Endodermal cell (in vitro differentiated cells): ENCODE results near the gene TNRC18. TPM values are rescaled to one million over a fixed set of nuclear protein-coding genes. Genes with fewer than 3 reads are reported as not detected.

ENCODE experiments used
- DNase-seq: peaks from one replicate; pipeline ENCODE4 v3.0.0-alpha.2; 2017
- H3K27ac ChIP-seq: 2 replicates; pipeline ENCODE4 v1.5.1; 2013; ENCODE audit warnings: mild to moderate bottlenecking, low read depth, low read length, moderate library complexity
- H3K27me3 ChIP-seq: 2 replicates; pipeline ENCODE4 v1.6.1; 2013; ENCODE audit warnings: mild to moderate bottlenecking, low read length, moderate library complexity; ENCODE audit not compliant: insufficient read depth, control insufficient read depth, poor library complexity, severe bottlenecking
- H3K36me3 ChIP-seq: 2 replicates; pipeline ENCODE4 v1.7.0; 2013; ENCODE audit warnings: mild to moderate bottlenecking, low read length, moderate library complexity; ENCODE audit not compliant: control insufficient read depth, insufficient read depth
- H3K4me1 ChIP-seq: one replicate; pipeline ENCODE4 v1.7.0; 2013; ENCODE audit warnings: low read length; ENCODE audit not compliant: control insufficient read depth, insufficient read depth
- H3K4me3 ChIP-seq: 2 replicates; pipeline ENCODE4 v1.5.1; 2013; ENCODE audit warnings: mild to moderate bottlenecking, low read length, moderate library complexity
- H3K9ac ChIP-seq: 2 replicates; pipeline ENCODE4 v1.6.1; 2013; ENCODE audit warnings: mild to moderate bottlenecking, low read length, moderate library complexity; ENCODE audit not compliant: poor library complexity, severe bottlenecking; ENCODE audit errors: extremely low read depth
- H3K9me3 ChIP-seq: 2 replicates; pipeline ENCODE4 v1.6.1; 2013; ENCODE audit warnings: mild to moderate bottlenecking, low read length, moderate library complexity; ENCODE audit not compliant: control insufficient read depth
- H3K27ac Mint-ChIP-seq: 2 replicates; pipeline ENCODE4 v1.8.0; 2020; ENCODE audit warnings: mixed read lengths
- H3K27me3 Mint-ChIP-seq: 2 replicates; pipeline ENCODE4 v1.8.0; 2021; ENCODE audit warnings: mild to moderate bottlenecking, mixed read lengths; ENCODE audit not compliant: insufficient read depth
- H3K36me3 Mint-ChIP-seq: 2 replicates; pipeline ENCODE4 v1.8.0; 2020; ENCODE audit warnings: low read depth, mixed read lengths
- H3K4me1 Mint-ChIP-seq: 2 replicates; pipeline ENCODE4 v1.8.0; 2020; ENCODE audit warnings: mixed read lengths
- H3K4me3 Mint-ChIP-seq: 2 replicates; pipeline ENCODE4 v1.8.0; 2020; ENCODE audit warnings: mild to moderate bottlenecking, moderate library complexity, mixed read lengths
- H3K9me3 Mint-ChIP-seq: 2 replicates; pipeline ENCODE4 v1.8.0; 2020; ENCODE audit warnings: mild to moderate bottlenecking, mixed read lengths
- WGBS, 2 experiments: methylation state at CpG; one replicate each; pipeline versions ENCODE4 v1.1.5 to v1.1.7; 2013; ENCODE audit warnings: missing lambda C conversion rate in 2 of 2, mixed read lengths in 1 of 2; ENCODE audit not compliant: insufficient coverage in 1 of 2, insufficient read length in 1 of 2; 5-methylcytosine and 5-hydroxymethylcytosine counted together
- total RNA-seq, 2 donors: library from RNA; stranded (reverse); fragmentation: NEBNext Ultra II Directional in 1 of 2; extraction: Animal tissue kit (Norgen Biotek cat#: 25700) in 1 of 2; gene quantifications; 2 replicates in 1 of 2; 3 replicates in 1 of 2; pipeline ENCODE4 v1.2.1, GENCODE V29; 2021
- TF ChIP-seq, protein P1 (sequence below): fragments of 200-600 bp; sonication (generic); conservative IDR thresholded peaks from 2 replicates; pipeline ENCODE4 v1.5.0; 2021; ENCODE audit warnings: antibody characterized with exemption, mild to moderate bottlenecking

TNRC18 gene
- total RNA-seq, 2 donors from 2014 or later, result 103 to 136 TPM

DNA sequence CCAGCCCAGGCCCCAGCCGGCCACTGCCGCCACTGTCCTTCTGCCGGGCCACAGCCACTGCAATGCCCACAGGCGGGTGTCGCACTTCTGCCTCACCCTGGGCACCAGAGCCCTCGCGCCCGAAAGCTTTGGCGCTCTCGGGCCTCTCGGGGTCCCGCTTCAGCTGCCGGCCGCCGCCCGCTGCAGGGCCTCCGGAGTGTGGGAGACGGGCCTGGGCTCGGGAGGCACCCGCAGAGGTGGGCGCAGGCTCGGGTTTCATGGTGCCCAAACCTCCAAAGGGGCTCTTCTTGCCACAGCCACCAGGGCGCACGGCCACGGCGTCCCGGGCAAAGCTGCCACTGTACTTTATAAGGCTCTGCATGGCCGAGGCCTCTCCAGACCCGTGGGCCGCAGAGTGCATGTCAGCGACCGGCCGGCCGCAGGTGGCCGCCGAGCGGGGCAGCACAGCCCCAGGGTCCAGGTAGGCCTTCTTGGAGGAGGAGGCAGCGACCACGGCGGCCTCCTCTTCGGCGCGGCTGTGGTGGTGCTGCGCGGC is 35.9 kb downstream of the TNRC18 start:
- Mint-ChIP-seq H3K27me3 (no peaks in the 10 kb centered on the region), H3K36me3 (peaks cover 40% of the 10 kb centered on the region), H3K27ac (no peak overlapping the region), H3K9me3 (no peaks in the 10 kb centered on the region), H3K4me3 (no peak overlapping the region), H3K4me1 (peaks cover 15% of the 10 kb centered on the region)
- no peaks in the 10 kb centered on the region for H3K27me3 ChIP-seq
- peaks cover 7% of the 10 kb centered on the region for H3K4me1 ChIP-seq
- peaks cover 55% of the 10 kb centered on the region for H3K36me3 ChIP-seq
- H3K9ac ChIP-seq, result no peak overlapping the region
- no peaks in the 10 kb centered on the region for H3K9me3 ChIP-seq
- no peak overlapping the region for H3K27ac ChIP-seq
- TF ChIP-seq, protein P1, sequence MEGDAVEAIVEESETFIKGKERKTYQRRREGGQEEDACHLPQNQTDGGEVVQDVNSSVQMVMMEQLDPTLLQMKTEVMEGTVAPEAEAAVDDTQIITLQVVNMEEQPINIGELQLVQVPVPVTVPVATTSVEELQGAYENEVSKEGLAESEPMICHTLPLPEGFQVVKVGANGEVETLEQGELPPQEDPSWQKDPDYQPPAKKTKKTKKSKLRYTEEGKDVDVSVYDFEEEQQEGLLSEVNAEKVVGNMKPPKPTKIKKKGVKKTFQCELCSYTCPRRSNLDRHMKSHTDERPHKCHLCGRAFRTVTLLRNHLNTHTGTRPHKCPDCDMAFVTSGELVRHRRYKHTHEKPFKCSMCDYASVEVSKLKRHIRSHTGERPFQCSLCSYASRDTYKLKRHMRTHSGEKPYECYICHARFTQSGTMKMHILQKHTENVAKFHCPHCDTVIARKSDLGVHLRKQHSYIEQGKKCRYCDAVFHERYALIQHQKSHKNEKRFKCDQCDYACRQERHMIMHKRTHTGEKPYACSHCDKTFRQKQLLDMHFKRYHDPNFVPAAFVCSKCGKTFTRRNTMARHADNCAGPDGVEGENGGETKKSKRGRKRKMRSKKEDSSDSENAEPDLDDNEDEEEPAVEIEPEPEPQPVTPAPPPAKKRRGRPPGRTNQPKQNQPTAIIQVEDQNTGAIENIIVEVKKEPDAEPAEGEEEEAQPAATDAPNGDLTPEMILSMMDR, result no peak
- DNase-seq, result peak; percentile 61
- no peak overlapping the region for H3K4me3 ChIP-seq
- 97% methylated on average over 22 to 45 of the region's 45 CpGs for WGBS, 2 experiments

DNA sequence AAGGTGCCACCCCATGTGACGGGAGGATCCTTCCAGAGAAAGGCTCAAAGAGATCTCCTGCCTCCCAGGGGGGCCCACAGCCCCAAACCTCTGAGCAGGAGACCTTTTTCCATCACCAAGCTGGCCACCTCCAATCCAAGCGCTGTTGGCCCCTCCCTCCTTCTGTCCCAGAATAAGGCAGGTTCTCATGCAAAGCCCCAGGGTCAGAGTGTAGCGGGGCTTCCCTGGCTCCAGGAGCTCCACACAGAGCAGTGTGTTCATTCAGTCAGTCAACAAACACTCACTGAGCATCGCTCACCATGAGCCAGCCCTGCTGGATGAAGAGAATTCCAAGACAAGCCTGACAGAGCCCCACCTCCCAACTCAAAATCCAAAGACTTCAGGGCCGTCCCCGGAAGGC is 39.0 kb downstream of the TNRC18 start:
- no peak for DNase-seq
- Histone ChIP-seq H3K36me3 (peaks cover 55% of the 10 kb centered on the region), H3K4me3 (no peak overlapping the region), H3K27ac (no peak overlapping the region), H3K9ac (no peak overlapping the region), H3K27me3 (no peaks in the 10 kb centered on the region), H3K4me1 (peaks cover 7% of the 10 kb centered on the region), H3K9me3 (no peaks in the 10 kb centered on the region)
- H3K27me3 Mint-ChIP-seq, result no peaks in the 10 kb centered on the region
- H3K4me3 Mint-ChIP-seq, result no peak overlapping the region
- peaks cover 17% of the 10 kb centered on the region for H3K4me1 Mint-ChIP-seq
- TF ChIP-seq, protein P1, result no peak
- no peaks in the 10 kb centered on the region for H3K9me3 Mint-ChIP-seq
- peak overlapping the region; percentile 33 for H3K27ac Mint-ChIP-seq
- peaks cover 33% of the 10 kb centered on the region for H3K36me3 Mint-ChIP-seq
- WGBS, 2 experiments, result 74 to 81% methylated on average over 5 to 6 of the region's 6 CpGs

DNA sequence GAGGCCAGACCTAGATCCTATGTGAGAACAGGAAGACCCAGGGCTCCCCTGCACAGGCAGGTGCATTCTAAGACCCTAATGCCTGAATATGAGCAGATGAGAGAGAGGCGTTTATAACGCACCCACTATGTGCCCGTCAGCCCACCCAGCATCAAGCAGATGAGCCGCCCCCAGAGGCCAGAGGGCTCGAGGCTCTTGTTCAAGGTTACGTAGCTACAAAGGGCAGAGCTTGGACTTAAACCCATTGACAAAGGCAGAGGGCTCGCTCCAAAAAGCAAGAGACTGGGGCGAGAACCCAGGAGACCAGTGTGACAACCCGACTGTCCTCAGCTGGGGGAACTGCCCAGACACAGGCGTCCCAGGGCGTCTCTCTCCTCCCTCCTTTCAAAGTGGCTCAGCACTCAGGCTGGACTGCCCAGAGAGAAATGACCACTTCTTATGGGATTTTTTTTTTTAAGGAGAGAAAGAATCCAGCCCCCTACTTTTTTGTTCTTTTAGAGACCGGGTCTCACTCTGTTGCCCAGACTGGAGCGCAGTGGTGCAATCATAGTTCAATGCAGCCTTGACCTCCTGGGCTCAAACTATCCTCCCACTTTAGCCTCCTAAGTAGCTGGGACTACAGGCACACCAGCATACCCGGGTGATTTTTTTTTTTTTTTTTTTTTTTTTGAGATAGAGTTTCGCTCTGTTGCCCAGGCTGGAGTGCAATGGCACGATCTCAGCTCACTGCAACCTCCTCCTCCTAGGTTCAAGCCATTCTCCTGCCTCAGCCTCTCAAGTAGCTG is 40.1 kb downstream of the TNRC18 start:
- no peak overlapping the region for H3K4me3 ChIP-seq
- Mint-ChIP-seq H3K27ac (peak overlapping the region; percentile 19), H3K4me3 (no peak overlapping the region), H3K27me3 (no peaks in the 10 kb centered on the region), H3K36me3 (peaks cover 31% of the 10 kb centered on the region), H3K9me3 (no peaks in the 10 kb centered on the region), H3K4me1 (peaks cover 17% of the 10 kb centered on the region)
- WGBS, 2 experiments, result 89 to 93% methylated on average over 12 to 15 of the region's 16 CpGs
- H3K36me3 ChIP-seq, result peaks cover 60% of the 10 kb centered on the region
- no peak overlapping the region for H3K9ac ChIP-seq
- H3K27ac ChIP-seq, result peak overlapping the region; percentile 44
- no peaks in the 10 kb centered on the region for H3K27me3 ChIP-seq
- H3K9me3 ChIP-seq, result no peaks in the 10 kb centered on the region
- H3K4me1 ChIP-seq, result peaks cover 7% of the 10 kb centered on the region
- TF ChIP-seq, protein P1, result no peak
- DNase-seq, result no peak
